GM12891 (cell line): ENCODE results near the gene SMCO4.

Experiments used
- POLR2AphosphoS5 ChIP-seq: IDR thresholded peaks from 2 replicates; pipeline ENCODE4 v1.6.1; 2011; ENCODE audit warnings: low read depth, low read length, control low read depth
- SPI1 ChIP-seq: IDR thresholded peaks from 2 replicates; pipeline ENCODE4 v1.6.1; 2011; ENCODE audit warnings: low read depth, low read length, control low read depth
- TAF1 ChIP-seq: IDR thresholded peaks from 2 replicates; pipeline ENCODE4 v1.6.1; 2011; ENCODE audit warnings: low read depth, low read length, control low read depth

GRCh38 chr11:93482556-93482955 is 60.6 kb downstream of the SMCO4 start:
- TF ChIP-seq POLR2AphosphoS5: no peak
- no peak for TF ChIP-seq TAF1
- no peak for TF ChIP-seq SPI1
